CD14-positive monocyte (primary cell): ENCODE results near the gene OTOG. TPM values are rescaled to one million over a fixed set of nuclear protein-coding genes. Genes with fewer than 3 reads are reported as not detected.
A peak's percentile ranks its signal among the peaks of the same experiment; 100 is the strongest.

Source experiments
- DNase-seq, 3 donors: peaks; one replicate each; pipeline ENCODE4 v3.0.0-alpha.2; 2011 to 2022
- H2AFZ ChIP-seq: 2 replicates; pipeline ENCODE4 v1.6.0; 2012; ENCODE audit warnings: mild to moderate bottlenecking, low read depth, low read length, inconsistent platforms; ENCODE audit not compliant: insufficient read depth, poor library complexity, severe bottlenecking
- H3K27ac ChIP-seq, 2 donors: 1 replicate in 1 of 2; 2 replicates in 1 of 2; pipeline ENCODE4 v1.5.1; 2012 to 2013; ENCODE audit warnings: low read length in 2 of 2, control low read depth in 1 of 2, inconsistent platforms in 1 of 2, low read depth in 1 of 2, mild to moderate bottlenecking in 1 of 2
- H3K27me3 ChIP-seq, 2 donors: one replicate each; pipeline versions ENCODE4 v1.6.0 to v1.6.1; 2011 to 2013; ENCODE audit warnings: low read length in 2 of 2; ENCODE audit not compliant: control insufficient read depth in 2 of 2, insufficient read depth in 2 of 2
- H3K36me3 ChIP-seq, 2 donors: replicated peaks in 1 of 2; 1 replicate in 1 of 2; 2 replicates in 1 of 2; pipeline versions ENCODE4 v1.5.1 to v1.6.1; 2012 to 2013; ENCODE audit warnings: low read length in 2 of 2, control low read depth in 1 of 2, inconsistent platforms in 1 of 2, mild to moderate bottlenecking in 1 of 2; ENCODE audit not compliant: insufficient read depth in 2 of 2, control insufficient read depth in 1 of 2
- H3K4me1 ChIP-seq, 2 donors: 1 replicate in 1 of 2; 2 replicates in 1 of 2; pipeline versions ENCODE4 v1.5.1 to v1.6.1; 2012 to 2013; ENCODE audit warnings: low read length in 2 of 2, control low read depth in 1 of 2, inconsistent platforms in 1 of 2, mild to moderate bottlenecking in 1 of 2, moderate library complexity in 1 of 2; ENCODE audit not compliant: insufficient read depth in 2 of 2, control insufficient read depth in 1 of 2
- H3K4me2 ChIP-seq: replicated peaks from 2 replicates; pipeline ENCODE3; 2012; ENCODE audit warnings: low read length, moderate library complexity, mild to moderate bottlenecking; ENCODE audit not compliant: poor library complexity, severe bottlenecking; ENCODE audit errors: extremely low read depth
- H3K4me3 ChIP-seq, 3 experiments: fragments of 200-600 bp in 1 of 3; sonication (generic) in 1 of 3; replicated peaks in 1 of 3; 1 replicate in 2 of 3; 2 replicates in 1 of 3; pipeline ENCODE4 v1.5.1; 2011 to 2013; ENCODE audit warnings: low read length in 3 of 3, mild to moderate bottlenecking in 3 of 3, control low read depth in 2 of 3, low read depth in 2 of 3, inconsistent platforms in 1 of 3, moderate library complexity in 1 of 3
- H3K79me2 ChIP-seq: 2 replicates; pipeline ENCODE4 v1.6.0; 2012; ENCODE audit warnings: mild to moderate bottlenecking, control low read depth, inconsistent platforms, low read length, moderate library complexity; ENCODE audit not compliant: insufficient read depth
- H3K9ac ChIP-seq: 2 replicates; pipeline ENCODE4 v1.6.0; 2017; ENCODE audit warnings: low read length, mild to moderate bottlenecking; ENCODE audit not compliant: insufficient read depth, poor library complexity, severe bottlenecking
- H3K9me3 ChIP-seq, 2 donors: replicated peaks in 1 of 2; 1 replicate in 1 of 2; 2 replicates in 1 of 2; pipeline versions ENCODE4 v1.5.1 to v1.6.1; 2012 to 2013; ENCODE audit warnings: low read length in 2 of 2, control low read depth in 1 of 2; ENCODE audit not compliant: control insufficient read depth in 1 of 2, insufficient read depth in 1 of 2
- H4K20me1 ChIP-seq: 2 replicates; pipeline ENCODE4 v1.6.0; 2012; ENCODE audit warnings: mild to moderate bottlenecking, low read length, control low read depth, moderate library complexity; ENCODE audit not compliant: insufficient read depth
- H3K27ac Mint-ChIP-seq, 7 donors: one replicate each; pipeline ENCODE4 v1.8.0; 2020; ENCODE audit warnings: mild to moderate bottlenecking in 7 of 7, mixed read lengths in 7 of 7, moderate library complexity in 6 of 7, inconsistent platforms in 2 of 7
- H3K27me3 Mint-ChIP-seq, 3 donors: one replicate each; pipeline ENCODE4 v1.8.0; 2021 to 2022; ENCODE audit warnings: low read depth in 3 of 3, mild to moderate bottlenecking in 3 of 3, mixed read lengths in 3 of 3, moderate library complexity in 3 of 3, inconsistent platforms in 1 of 3
- H3K36me3 Mint-ChIP-seq, 2 donors: one replicate each; pipeline ENCODE4 v1.8.0; 2020; ENCODE audit warnings: mixed read lengths in 2 of 2, inconsistent platforms in 1 of 2, mild to moderate bottlenecking in 1 of 2
- H3K4me1 Mint-ChIP-seq: one replicate; pipeline ENCODE4 v1.8.0; 2020; ENCODE audit warnings: mild to moderate bottlenecking, mixed read lengths
- H3K4me3 Mint-ChIP-seq, 2 donors: one replicate each; pipeline ENCODE4 v1.8.0; 2020; ENCODE audit warnings: mild to moderate bottlenecking in 2 of 2, mixed read lengths in 2 of 2, moderate library complexity in 1 of 2
- H3K9me3 Mint-ChIP-seq, 7 donors: one replicate each; pipeline ENCODE4 v1.8.0; 2020 to 2022; ENCODE audit warnings: mixed read lengths in 7 of 7, mild to moderate bottlenecking in 6 of 7, moderate library complexity in 6 of 7, inconsistent platforms in 2 of 7
- WGBS: methylation state at CpG from one replicate; pipeline ENCODE4 v1.1.5; 2013; ENCODE audit warnings: missing lambda C conversion rate; ENCODE audit not compliant: insufficient coverage; 5-methylcytosine and 5-hydroxymethylcytosine counted together
- intact Hi-C, 2 donors: fragments of 100-400 bp; cut with micrococcal nuclease; formaldehyde crosslinking; loops; one replicate each; pipeline versions ENCODE4 v1.15.0 to v1.15.1; 2023
- polyA plus RNA-seq, 3 donors: library from polyadenylated mRNA; depleted of rRNA in 1 of 3; unstranded in 2 of 3; stranded (reverse) in 1 of 3; fragments of 300-500 nt in 2 of 3; fragments of >200 nt in 1 of 3; fragmentation: Illumina TruSeq in 2 of 3; gene quantifications; 1 replicate in 2 of 3; 2 replicates in 1 of 3; pipeline ENCODE4 v1.2.3, GENCODE V29; 2012 to 2021
- TF ChIP-seq, protein P1 (sequence below): fragments of 200-600 bp; IDR thresholded peaks from one replicate; pipeline ENCODE4 v1.8.0; 2022; ENCODE audit warnings: antibody characterized with exemption, mild to moderate bottlenecking

OTOG gene
- polyA plus RNA-seq, 3 donors: not detected

- H3K27me3 ChIP-seq: no peaks in the 10 kb centered on the region
- no peak for DNase-seq
- H3K4me2 ChIP-seq: no peak overlapping the region
- H3K9ac ChIP-seq: no peak overlapping the region
- Mint-ChIP-seq H3K4me1 (no peaks in the 10 kb centered on the region), H3K9me3 (no peaks in the 10 kb centered on the region), H3K36me3 (no peaks in the 10 kb centered on the region), H3K27me3 (peaks cover 7 to 18% (median 8%) of the 10 kb centered on the region in 3 donors), H3K4me3 (no peak overlapping the region), H3K27ac (peak overlapping the region in 1 of 7 donors; percentile 21)
- H3K36me3 ChIP-seq: no peaks in the 10 kb centered on the region
- WGBS: 67% methylated on average over 14 of the region's 15 CpGs
- no peaks in the 10 kb centered on the region for H4K20me1 ChIP-seq
- H2AFZ ChIP-seq: no peak overlapping the region
- H3K27ac ChIP-seq: no peak overlapping the region
- intact Hi-C loops: no loop called here
- no peak overlapping the region for H3K4me3 ChIP-seq
- H3K79me2 ChIP-seq: no peaks in the 10 kb centered on the region
- no peaks in the 10 kb centered on the region for H3K4me1 ChIP-seq
- no peaks in the 10 kb centered on the region for H3K9me3 ChIP-seq
- TF ChIP-seq, protein P1, sequence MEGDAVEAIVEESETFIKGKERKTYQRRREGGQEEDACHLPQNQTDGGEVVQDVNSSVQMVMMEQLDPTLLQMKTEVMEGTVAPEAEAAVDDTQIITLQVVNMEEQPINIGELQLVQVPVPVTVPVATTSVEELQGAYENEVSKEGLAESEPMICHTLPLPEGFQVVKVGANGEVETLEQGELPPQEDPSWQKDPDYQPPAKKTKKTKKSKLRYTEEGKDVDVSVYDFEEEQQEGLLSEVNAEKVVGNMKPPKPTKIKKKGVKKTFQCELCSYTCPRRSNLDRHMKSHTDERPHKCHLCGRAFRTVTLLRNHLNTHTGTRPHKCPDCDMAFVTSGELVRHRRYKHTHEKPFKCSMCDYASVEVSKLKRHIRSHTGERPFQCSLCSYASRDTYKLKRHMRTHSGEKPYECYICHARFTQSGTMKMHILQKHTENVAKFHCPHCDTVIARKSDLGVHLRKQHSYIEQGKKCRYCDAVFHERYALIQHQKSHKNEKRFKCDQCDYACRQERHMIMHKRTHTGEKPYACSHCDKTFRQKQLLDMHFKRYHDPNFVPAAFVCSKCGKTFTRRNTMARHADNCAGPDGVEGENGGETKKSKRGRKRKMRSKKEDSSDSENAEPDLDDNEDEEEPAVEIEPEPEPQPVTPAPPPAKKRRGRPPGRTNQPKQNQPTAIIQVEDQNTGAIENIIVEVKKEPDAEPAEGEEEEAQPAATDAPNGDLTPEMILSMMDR: no peak
These were observed 11.1 kb downstream of the OTOG start for GRCh38 chr11:17558025-17558780.

GRCh38 chr11:17558916-17559315 is 11.9 kb downstream of the OTOG start:
- Histone ChIP-seq H3K9ac (no peak overlapping the region), H4K20me1 (no peaks in the 10 kb centered on the region), H3K79me2 (no peaks in the 10 kb centered on the region), H3K4me3 (no peak overlapping the region), H3K9me3 (no peaks in the 10 kb centered on the region), H3K27ac (no peak overlapping the region), H3K36me3 (no peaks in the 10 kb centered on the region), H3K27me3 (no peaks in the 10 kb centered on the region), H2AFZ (no peak overlapping the region), H3K4me1 (no peaks in the 10 kb centered on the region), H3K4me2 (no peak overlapping the region)
- Mint-ChIP-seq H3K9me3 (no peaks in the 10 kb centered on the region), H3K4me1 (no peaks in the 10 kb centered on the region), H3K36me3 (no peaks in the 10 kb centered on the region), H3K4me3 (no peak overlapping the region), H3K27ac (no peak overlapping the region), H3K27me3 (peaks cover 8 to 19% (median 10%) of the 10 kb centered on the region in 3 donors)
- 96% methylated on average over 9 of the region's 9 CpGs for WGBS
- TF ChIP-seq, protein P1: no peak
- intact Hi-C loops: no loop called here
- no peak for DNase-seq
